HG03469 (cell line): ENCODE data around the gene TENM4.

Experiments used
- ATAC-seq: cut with Tn5 transposase; IDR thresholded peaks from one replicate; pipeline ENCODE4 v1.9.1; 2021; ENCODE audit warnings: mild to moderate bottlenecking, moderate library complexity, moderate number of reproducible peaks; ENCODE audit not compliant: unreplicated experiment

TENM4 gene

DNA sequence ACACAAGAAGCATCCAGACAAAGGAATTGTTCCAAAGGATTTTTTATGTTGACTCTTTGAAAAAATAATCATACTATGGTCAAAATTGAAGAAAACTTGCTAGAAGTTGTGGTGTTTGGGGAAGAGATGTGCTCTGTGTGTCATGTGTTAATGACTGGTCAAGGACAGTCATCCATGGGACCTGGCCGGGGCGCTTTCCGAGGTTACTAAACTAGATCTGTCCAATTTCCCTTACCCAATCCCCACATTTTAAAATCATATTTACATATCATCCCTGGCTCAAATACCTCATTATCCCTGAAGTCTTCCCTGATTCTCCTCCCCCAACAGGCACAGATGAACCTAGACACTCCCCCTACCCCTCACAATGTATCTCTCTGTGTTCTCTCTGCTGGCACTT is 289.4 kb downstream of the TENM4 start:
- ATAC-seq: no peak

DNA sequence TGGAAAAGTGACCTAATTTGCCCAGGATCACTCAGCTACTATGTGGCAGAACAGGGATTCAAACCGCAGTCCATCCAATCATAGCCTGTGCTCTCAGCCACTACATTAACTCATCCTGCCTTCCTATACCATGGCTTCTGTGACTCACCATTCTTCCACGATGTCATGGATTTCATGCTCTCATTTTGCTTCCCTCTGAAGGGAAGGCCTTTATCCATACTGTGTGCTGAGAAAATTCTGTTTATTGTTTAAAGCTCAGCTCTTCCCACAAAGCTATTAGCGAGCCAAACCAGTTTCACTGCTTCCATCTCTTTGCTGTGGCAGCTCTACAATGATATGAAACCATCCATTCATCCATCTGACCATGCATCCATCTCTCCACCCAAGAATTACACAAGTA is 289.9 kb downstream of the TENM4 start:
- ATAC-seq: no peak

DNA sequence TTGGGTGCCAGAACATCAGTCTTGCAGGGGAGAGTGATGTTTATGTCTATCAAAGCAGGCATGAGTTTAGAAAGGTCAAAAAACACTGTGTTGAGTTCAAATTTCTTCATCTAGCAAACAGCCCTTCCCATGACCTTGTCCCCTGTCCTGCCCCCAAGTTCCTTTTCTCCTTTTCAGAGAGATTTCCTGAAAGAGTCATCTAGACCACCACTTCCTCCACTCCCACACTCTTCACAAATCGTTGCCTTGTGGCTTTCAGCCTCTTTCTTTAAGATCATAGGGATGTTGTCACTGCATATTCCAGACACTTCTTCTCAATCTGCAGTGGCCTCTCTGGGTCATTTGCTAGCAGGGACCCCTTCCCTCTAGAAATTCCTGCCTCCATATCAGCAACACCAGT is 290.5 kb downstream of the TENM4 start:
- no peak for ATAC-seq

DNA sequence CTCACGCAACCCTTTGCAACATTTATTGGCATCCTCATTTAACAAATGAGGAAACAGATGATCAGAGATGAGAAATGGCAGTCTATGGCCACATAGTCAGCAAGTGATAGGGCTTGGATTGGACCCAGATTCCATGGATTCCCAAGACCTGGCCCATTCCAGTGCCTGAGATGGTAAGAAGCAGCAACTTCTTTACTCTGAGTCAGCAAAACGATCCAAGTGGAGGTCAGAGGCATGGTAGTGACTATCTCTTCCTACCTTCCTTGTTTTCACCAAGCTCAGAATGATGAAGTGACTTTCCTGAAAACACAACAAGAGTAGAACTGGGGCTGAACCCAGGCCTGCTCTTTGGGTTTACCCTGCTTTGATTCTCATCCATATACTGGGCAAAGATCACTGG is 293.1 kb downstream of the TENM4 start:
- ATAC-seq: no peak

DNA sequence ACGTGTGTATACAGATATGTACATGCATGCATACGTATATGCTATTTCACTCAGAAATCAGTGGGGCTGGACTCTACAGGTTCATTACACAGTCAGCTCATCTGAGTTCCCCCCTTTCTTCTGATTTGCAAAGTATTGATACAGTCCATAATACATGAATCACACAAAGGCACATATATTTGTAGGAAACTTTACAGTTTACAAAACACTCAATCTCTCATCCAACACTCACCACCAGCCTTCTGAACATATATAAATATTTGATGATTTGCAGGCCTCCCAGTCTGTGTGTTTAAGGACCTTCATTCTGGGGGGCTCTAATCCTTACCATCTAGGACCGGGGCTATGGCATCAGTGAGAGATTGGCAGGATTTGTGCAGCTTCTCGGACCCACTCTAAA is 293.8 kb downstream of the TENM4 start:
- ATAC-seq: no peak

DNA sequence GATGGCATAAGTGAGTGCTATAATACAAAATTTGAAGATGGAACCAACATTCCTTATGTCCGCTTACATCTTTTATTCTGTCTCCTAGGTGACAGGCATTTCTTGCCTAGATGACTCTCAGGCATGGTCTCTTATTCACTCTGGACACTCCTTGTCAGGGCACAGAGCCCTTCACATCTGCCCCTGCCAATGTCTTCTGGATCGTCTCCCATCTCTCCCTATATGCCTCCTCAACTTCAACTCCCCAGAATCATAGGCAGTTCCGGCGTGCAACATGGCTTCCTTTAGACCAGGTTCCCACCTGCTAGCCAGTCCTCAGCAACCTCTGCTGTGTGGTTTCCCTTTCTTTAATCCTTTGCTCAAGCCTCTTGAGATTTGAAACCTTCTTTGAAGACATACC is 300.9 kb downstream of the TENM4 start:
- ATAC-seq: no peak

DNA sequence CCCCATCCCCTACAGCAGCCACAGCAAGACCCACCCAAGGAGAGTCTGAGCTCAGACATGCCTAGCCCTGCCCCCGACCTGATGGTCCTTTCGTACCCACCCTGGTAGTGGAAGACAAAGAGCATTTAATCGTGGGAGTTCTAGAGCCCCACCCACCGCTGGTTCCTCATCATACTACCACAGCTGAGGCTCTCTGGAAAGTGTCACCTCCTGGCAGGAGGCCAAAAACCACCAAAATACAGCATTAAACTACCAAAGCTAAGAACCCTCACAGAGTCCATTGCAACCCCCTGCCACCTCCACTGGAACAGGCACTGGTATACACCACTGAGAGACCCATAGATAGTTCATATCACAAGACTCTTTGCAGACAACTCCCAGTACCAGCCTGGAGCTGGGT is 311.1 kb downstream of the TENM4 start:
- ATAC-seq: no peak

DNA sequence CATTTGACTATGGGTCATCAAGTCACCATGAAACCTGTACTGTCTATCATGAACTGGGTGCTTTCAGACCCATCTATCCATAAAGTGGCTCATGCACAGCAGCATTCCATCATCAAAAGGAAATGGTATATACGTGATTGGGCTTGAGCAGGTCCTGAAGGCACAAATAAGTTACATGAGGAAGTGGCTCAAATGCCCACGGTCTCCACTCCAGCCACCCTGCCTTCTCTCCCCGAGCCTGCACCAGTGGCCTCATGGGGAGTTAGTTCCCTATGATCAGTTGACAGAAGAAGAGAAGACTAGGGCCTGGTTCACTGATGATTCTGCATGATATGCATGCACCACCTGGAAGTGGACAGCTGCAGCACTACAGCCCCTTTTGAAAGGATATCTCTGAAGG is 312.5 kb downstream of the TENM4 start:
- ATAC-seq: no peak

DNA sequence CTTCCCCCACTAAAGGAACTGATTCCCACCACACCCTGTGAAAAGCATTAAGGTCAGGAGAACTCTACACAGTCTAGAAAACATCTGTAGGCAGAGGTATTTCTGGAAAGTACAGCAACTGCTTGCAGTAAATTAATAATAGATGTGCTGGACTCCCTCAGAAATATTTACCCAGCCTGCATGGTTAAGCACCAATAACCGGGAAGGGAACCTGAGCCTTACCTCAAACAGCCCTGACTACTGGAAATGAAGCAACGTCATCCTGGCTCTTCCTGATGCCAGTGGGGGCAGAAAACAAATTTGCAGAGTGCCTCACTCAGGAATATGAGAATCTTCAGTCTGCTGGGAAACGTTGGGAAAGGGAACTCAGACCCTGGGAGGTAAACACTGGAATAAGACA is 318.1 kb downstream of the TENM4 start:
- no peak for ATAC-seq

DNA sequence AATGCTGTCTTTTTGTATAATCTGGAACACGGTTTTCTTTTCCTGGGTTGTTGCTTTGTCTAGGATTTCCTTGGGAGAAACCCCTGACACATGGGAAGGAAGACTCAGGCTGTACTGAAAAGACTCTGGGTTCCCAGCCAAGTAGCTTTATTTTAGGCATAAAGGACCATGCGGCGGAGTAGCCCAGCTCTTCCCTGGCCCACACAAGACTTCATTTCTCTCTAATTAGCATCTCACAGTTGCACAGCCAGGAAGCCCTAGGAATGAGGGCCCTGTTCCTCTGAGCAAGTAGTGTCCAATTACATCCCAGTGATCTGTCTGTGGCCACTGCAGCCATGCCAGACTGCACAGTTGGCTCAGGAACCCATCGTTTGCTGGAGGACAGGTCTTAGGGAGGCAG is 319.5 kb downstream of the TENM4 start:
- ATAC-seq: no peak

DNA sequence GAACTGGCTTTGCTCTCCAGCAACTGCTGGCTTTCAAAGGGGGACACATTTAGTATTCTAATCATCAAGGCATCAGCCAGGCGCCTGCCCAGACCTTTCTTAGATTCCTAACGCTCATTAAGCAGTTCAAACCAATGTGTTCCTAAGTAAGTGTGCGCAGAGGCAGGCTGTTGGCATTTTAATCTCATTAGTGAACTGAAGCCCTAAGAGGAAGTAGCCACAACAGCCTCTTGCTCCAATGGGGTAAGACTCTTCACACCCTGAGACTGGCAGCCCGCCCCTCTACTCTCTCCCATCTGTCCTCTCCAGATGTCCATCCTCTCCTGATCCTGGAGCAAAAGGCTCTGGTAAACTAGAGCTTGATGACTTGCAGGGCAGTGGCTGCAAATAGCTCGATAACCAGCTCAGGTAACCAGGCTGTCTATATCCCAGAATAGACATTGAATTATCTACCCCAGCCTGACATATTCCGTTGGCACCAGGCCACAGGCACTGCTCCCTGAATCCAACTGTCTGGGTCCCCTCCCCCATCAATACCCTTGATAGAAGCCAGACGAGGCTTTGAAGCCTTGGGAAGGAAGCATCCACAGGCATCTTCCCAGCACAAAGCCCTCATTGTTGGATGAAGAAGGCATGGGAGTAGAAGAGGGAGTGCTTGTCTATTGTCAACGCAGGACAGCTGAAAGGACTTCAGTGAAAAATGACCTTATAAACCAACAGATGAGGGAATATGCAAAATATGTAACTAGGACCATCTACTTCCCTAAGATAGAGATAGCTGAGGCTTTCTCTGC is 321.1 kb downstream of the TENM4 start:
- ATAC-seq: no peak

DNA sequence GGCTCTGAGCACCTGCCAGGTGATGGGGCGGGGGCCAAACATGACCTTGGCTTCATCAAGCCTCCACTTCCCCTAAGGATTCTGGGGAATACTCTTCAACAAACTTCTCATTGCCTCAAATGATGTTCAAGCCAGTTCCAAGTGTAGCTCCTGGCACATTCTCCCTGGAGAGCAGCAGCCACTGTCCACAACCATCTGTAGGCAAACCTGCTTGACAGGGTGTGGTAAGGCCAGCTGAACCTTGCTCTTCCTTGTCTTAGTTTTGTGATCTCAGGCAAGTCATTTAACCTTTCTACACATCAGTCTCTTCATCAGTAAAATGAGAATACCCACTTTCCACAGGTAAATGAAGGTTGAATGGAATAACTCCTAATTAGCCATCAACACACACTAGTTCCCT is 323.3 kb downstream of the TENM4 start:
- no peak for ATAC-seq

DNA sequence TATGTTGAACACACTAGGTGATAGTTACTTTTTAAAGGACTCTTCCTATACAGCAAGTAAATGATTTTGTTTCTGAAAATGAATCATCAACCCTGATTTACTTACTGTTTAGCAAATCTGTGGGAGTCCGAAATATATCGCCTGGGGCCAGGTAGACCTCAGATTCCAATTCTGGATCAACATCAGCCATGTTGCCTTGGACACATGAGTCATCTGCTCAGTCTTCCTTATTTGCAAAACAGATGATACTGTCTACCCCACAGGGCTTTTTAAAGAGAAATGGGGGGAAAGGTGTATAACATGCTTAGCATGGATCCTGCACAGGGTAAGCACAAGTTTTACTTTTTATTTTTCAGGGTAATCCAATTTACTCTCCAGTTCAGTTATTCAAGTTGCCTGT is 324.2 kb downstream of the TENM4 start:
- ATAC-seq: no peak

DNA sequence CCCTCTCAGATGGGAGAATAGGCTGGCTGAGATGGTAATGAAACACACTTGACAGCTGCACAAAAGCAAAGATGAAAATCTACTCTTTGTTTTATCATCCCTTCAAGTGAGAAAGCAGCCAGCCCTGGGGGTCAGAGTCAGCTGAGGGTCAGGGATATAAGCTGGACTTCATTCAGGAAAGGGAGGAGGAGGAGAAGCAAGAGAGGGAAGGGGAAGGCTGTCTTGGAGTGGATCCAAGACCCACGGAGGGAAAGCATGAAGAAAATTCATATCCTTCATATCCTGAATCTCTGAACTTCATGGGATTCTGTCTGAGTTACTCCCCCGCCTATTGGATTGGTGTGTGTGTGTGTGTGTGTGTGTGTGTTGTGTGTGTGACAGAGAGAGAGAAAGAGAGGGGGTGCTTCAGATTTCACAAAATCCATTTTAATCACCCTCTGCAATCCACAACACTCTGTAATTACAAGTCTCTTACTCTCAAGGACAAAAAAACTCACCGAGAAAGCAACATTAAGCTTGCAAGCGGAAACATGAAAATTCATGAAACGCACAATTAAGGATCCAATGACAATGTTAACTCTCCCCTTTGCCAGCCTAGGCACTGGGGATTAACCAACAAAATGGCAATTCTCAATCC is 327.7 kb downstream of the TENM4 start:
- ATAC-seq: no peak

DNA sequence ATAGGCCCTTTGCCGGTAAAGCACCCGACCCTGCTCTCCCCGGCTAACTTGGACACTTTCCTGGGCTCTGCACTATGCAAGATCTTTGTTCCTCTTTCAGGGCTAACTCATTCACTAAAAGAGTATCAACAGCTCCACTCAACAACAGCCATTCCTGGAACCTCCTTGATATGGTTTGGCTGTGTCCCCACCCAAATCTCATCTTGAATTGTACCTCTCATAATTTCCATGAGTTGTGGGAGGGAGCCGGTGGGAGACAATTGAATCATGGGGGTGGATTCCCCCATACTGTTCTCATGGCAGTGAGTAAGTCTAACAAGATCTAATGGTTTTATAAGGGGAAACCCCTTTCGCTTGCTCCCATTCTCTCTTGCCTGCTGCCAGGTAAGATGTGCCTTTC is 330.0 kb downstream of the TENM4 start:
- no peak for ATAC-seq

DNA sequence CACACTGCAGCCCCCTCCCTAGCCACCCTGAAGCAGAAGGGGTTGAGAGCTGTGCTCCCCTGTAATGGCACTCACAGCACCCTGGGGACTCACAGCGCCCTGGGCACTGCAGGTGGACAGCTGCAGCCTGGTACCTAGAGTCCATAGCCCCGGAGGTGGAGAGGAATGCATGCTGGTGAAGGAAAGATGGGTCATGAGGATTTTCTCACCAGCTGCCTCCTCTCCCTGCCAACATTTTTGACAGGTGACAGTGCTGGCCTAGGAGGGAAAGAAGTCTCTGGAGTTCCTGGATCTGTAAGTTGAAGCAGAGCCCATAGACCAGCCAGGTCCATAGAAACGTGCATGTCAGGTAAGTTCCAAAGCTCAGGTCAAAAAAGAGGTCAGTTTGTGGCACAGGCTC is 330.5 kb downstream of the TENM4 start:
- no peak for ATAC-seq

DNA sequence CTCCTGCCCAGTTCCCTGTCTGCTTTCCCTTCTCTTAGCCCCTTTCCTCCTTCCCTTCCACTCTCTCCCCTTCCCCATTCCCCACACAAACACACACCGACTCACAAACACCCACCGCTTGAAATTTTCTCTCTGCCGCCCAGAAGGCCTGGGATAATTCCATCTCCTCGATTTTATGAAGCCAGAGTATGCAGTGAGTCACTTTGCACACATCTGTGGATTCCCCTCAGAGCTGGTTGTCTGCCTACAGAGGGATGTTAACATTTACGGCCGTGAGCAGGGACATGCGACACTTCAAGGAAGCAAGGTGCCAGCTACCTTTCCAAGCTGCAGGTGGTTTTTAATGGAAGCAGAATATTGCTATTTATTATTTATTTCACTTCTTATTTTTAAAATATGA is 332.0 kb downstream of the TENM4 start:
- ATAC-seq: no peak

DNA sequence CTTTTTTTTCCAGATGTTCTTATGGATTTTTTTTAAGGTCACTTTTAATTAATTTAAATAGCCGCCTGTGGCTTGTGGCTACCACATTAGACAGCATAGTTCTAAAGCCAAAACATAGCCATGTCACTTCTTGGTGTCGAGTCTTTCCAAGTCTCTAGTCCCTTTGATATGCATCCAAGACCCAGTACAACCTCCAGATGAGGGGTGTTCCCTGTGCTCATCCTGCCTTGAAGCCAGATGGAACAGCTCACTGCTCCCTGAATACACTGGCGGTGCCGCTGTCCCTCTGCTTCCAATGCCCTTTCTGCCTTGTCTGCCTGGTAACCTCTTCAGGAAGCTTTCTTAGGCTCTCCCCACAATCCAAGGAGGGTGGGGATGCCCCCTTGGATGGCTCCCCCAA is 338.0 kb downstream of the TENM4 start:
- ATAC-seq: no peak

DNA sequence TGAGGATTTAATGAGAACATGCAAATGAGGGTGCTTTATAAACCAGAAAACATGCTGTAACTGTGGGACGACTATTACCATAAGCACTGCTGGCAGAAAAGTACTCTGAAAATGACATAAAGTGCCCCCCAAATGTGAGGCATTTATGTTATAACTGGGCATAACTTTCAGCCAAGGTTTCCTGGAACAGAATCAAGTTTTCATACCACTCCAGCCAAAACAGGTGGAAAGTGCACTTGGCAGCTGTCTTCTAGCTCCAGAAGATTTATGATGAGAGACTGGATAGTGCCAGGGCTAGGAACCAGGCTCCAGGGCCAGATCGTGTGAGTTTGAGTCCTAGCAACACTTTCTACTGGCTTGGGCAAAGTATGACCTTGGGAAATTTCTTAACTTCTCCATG is 339.2 kb downstream of the TENM4 start:
- ATAC-seq: no peak

DNA sequence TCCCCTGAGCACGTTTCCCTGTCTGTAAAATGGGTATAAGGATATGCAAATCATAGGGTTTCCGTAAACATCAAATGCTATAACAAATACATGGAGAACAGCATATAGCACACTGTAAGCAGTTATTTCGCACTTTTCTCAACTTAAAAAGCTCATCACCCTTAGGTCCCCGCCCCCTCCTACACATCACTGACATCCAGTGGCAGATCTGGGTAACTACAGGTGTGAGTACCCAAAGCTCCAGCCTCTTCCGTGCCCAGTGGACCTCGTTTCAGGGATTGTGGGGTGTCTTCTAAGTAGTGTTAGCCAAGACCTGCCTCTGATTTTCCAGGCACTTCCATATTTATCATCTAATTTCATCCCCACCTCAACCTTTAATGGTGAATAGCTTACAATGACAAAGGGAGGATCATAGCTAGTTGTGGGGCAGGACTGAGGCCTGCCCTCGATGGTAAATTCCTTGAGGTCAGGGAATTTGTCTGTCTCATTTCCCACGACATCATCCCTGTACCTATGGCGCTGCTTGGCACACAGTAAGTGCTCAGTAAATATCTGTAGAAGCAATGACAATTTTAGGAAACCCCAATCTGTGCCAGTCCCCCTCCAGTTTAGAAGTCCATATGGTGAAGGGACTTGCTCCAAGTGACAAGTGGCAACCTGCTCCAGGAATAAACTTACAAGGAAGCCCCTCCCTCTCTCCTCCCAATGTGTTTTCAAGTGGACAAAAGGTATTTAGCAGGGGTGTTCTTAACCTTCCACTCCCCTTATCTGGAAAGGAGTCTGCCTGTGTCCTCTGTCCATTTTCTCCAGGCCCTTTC is 340.5 kb downstream of the TENM4 start:
- peak; percentile 75 for ATAC-seq

DNA sequence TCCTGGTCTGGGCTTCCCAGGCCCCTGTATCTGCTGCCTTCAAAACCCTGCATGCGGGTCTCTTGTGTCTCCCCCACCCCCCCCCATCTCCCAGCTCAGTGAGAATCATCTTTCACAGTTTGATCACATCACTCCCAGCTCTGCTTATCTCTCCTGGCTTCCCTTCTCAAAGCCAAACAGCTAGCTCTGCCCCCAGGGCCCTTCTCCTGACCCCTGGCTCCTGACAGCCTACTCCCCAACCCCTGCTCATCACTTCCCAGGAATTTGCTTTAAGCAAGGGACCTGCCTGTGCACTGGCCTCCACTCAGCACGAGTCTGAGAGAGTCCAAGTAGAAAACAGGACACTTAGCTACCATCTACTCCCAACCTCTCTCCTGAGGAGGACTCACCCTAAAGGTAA is 342.7 kb downstream of the TENM4 start:
- ATAC-seq: no peak
